ENCODE data around the gene NFIA.

The NFIA gene

DNA sequence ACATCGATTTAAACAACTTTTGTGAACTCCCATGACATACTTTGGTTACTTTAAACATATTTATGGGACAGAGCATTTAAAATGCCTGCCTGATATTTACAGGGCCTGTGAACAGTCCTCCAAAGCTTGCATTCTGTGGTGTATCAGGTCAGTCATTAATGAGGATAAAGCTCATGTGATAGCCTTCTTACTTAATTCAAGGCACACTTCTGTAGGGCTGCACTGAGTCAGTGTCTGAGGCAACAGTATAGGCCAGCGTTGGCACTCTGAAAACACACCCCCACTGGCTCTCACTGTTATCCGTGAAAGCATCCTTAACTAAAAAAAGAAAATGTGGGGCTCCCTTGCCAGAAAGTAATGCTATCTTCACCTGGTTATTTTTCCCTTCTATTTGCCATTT is 200.0 kb downstream of the NFIA start:
- Histone ChIP-seq H3K27me3 (ENCODE audit: control insufficient read depth, insufficient read depth, low read length) (no peaks in the 10 kb centered on the region), H3K27ac (ENCODE audit: low read depth, low read length) (no peak overlapping the region), H3K4me3 (ENCODE audit: low read depth, low read length) (no peak overlapping the region), H3K4me1 (ENCODE audit: control insufficient read depth, insufficient read depth, low read length) (peaks cover 27% of the 10 kb centered on the region), H3K9ac (ENCODE audit: low read depth, low read length) (no peak overlapping the region), H3K36me3 (ENCODE audit: control insufficient read depth, insufficient read depth, low read length) (no peaks in the 10 kb centered on the region), H3K9me3 (ENCODE audit: control insufficient read depth, insufficient read depth, low read length) (no peaks in the 10 kb centered on the region)

DNA sequence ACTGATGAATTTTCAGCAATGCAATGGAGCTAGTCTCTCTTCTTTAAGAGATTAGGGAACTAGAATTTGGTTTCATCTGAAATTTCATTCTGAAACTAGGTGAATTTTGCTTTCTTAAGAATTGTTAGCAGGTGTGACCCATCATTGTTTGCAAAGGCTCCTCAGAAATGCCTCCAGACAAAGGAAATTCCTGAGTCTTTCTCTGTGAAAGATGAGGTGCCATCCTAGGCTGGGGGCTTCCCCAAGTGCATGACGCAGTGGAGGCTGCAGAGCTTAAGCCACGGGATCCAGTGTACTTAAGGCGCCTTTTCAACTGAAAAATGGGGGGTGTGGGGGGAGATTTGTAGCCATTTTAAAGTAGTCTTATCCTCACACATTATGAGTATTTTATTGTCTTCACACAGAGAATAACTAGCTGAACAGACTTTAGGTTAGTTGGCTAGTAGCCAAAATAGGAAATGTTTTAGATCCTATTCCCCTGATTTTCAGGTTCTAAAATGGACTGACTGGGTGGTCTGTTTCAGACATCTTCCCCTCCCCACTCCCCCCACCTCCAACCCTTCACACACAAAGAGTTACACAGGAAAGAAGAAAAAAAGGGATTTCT is 202.0 kb downstream of the NFIA start:
- H3K36me3 ChIP-seq (ENCODE audit: control insufficient read depth, insufficient read depth, low read length) = no peaks in the 10 kb centered on the region
- no peaks in the 10 kb centered on the region for H3K9me3 ChIP-seq (ENCODE audit: control insufficient read depth, insufficient read depth, low read length)
- peak overlapping the region; percentile 24 for H3K27ac ChIP-seq (ENCODE audit: low read depth, low read length)
- H3K27me3 ChIP-seq (ENCODE audit: control insufficient read depth, insufficient read depth, low read length) = no peaks in the 10 kb centered on the region
- no peak overlapping the region for H3K9ac ChIP-seq (ENCODE audit: low read depth, low read length)
- H3K4me3 ChIP-seq (ENCODE audit: low read depth, low read length) = no peak overlapping the region; the same call in 1 of the 2 replicates
- H3K4me1 ChIP-seq (ENCODE audit: control insufficient read depth, insufficient read depth, low read length) = peaks cover 26% of the 10 kb centered on the region

DNA sequence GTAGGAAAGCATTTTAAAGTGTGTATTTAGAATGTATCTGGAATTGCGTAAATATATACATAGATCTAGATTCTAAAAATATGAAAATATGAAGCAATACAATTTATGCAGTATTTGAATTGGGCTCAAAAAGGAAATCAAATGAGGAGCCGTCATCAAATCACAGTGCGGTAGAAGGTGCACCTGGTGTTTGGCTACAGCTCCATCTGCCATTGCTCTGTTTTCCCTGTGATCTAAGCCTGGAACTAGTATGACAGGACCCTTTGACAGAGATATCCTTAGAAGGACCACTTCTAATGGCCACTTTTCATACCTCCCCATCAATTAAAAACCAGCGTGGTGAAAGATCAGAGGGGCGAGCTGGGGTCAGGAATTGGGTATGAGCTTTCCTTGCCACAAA is 202.6 kb downstream of the NFIA start:
- Histone ChIP-seq H3K4me3 (ENCODE audit: low read depth, low read length) (no peak overlapping the region), H3K9me3 (ENCODE audit: control insufficient read depth, insufficient read depth, low read length) (no peaks in the 10 kb centered on the region), H3K4me1 (ENCODE audit: control insufficient read depth, insufficient read depth, low read length) (peaks cover 31% of the 10 kb centered on the region), H3K27me3 (ENCODE audit: control insufficient read depth, insufficient read depth, low read length) (no peaks in the 10 kb centered on the region), H3K9ac (ENCODE audit: low read depth, low read length) (no peak overlapping the region), H3K27ac (ENCODE audit: low read depth, low read length) (no peak overlapping the region), H3K36me3 (ENCODE audit: control insufficient read depth, insufficient read depth, low read length) (no peaks in the 10 kb centered on the region)

DNA sequence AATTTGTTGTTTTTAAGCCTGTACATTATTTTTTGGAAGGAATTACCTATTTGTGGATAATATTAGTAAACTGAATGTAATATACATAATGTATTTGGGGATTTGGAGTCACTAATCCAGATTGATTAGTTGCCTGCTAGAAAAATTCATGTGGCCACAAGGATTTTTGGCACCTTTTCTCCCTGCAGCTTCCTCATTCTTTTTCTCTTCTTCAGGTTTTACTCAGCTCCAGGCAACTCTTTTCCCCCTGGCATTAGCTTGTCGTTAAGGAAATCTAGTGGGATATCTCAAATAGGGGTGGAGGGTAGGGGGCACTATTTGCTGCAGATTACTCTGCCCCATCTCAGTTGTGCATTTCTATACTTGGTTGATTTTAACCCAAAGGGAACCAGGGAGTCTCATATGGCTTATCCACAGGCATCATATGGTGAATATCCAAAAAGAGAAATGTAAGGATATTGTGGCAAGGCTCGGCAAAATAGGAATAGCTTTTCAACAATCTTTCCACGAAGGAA is 203.1 kb downstream of the NFIA start:
- Histone ChIP-seq H3K9ac (ENCODE audit: low read depth, low read length) (no peak overlapping the region), H3K4me1 (ENCODE audit: control insufficient read depth, insufficient read depth, low read length) (peaks cover 36% of the 10 kb centered on the region), H3K27me3 (ENCODE audit: control insufficient read depth, insufficient read depth, low read length) (no peaks in the 10 kb centered on the region), H3K36me3 (ENCODE audit: control insufficient read depth, insufficient read depth, low read length) (no peaks in the 10 kb centered on the region), H3K4me3 (ENCODE audit: low read depth, low read length) (no peak overlapping the region), H3K27ac (ENCODE audit: low read depth, low read length) (no peak overlapping the region), H3K9me3 (ENCODE audit: control insufficient read depth, insufficient read depth, low read length) (no peaks in the 10 kb centered on the region)

DNA sequence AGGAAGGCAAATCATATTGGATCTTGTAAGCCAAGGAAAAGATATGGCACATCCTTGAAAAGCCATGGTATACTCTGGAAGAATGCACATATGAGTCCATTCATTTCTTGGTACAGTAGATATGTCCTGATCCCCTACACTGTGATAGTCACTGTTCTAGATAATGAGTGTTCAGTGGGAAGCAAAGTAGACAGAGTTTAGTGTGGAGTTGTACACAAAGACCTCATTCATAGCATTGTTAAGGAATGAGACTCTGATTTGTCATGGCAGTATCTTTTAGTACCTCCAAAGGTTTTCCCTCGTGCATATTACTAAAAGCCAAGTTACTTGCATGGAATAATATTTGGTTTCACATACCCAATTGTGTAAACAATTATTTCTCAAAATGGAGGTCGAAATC is 204.7 kb downstream of the NFIA start:
- H3K4me3 ChIP-seq (ENCODE audit: low read depth, low read length) = no peak overlapping the region
- no peaks in the 10 kb centered on the region for H3K36me3 ChIP-seq (ENCODE audit: control insufficient read depth, insufficient read depth, low read length)
- H3K27ac ChIP-seq (ENCODE audit: low read depth, low read length) = no peak overlapping the region
- H3K27me3 ChIP-seq (ENCODE audit: control insufficient read depth, insufficient read depth, low read length) = no peaks in the 10 kb centered on the region
- H3K9me3 ChIP-seq (ENCODE audit: control insufficient read depth, insufficient read depth, low read length) = no peaks in the 10 kb centered on the region
- peaks cover 45% of the 10 kb centered on the region for H3K4me1 ChIP-seq (ENCODE audit: control insufficient read depth, insufficient read depth, low read length)
- no peak overlapping the region for H3K9ac ChIP-seq (ENCODE audit: low read depth, low read length)

DNA sequence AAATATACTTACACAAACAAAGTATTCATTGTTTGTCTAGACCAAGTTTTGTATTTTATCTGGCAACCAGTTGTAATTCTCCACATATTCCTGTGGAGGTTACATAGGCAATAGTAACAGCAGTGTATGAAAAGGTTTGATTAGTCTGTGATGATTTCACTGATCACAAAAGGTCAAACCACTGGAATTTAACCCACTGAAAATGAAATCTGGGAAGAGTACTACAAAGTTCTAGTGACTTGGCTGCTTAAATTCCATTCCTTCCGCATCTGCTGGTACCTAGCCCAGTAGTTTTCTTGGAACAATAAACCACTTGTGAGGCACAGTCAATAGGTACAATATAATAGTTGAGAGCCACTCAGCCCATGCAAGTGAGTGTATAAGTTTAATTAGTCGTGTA is 205.4 kb downstream of the NFIA start:
- Histone ChIP-seq H3K4me3 (ENCODE audit: low read depth, low read length) (no peak overlapping the region), H3K9ac (ENCODE audit: low read depth, low read length) (no peak overlapping the region), H3K36me3 (ENCODE audit: control insufficient read depth, insufficient read depth, low read length) (no peaks in the 10 kb centered on the region), H3K4me1 (ENCODE audit: control insufficient read depth, insufficient read depth, low read length) (peaks cover 45% of the 10 kb centered on the region), H3K9me3 (ENCODE audit: control insufficient read depth, insufficient read depth, low read length) (no peaks in the 10 kb centered on the region), H3K27me3 (ENCODE audit: control insufficient read depth, insufficient read depth, low read length) (no peaks in the 10 kb centered on the region), H3K27ac (ENCODE audit: low read depth, low read length) (no peak overlapping the region)

DNA sequence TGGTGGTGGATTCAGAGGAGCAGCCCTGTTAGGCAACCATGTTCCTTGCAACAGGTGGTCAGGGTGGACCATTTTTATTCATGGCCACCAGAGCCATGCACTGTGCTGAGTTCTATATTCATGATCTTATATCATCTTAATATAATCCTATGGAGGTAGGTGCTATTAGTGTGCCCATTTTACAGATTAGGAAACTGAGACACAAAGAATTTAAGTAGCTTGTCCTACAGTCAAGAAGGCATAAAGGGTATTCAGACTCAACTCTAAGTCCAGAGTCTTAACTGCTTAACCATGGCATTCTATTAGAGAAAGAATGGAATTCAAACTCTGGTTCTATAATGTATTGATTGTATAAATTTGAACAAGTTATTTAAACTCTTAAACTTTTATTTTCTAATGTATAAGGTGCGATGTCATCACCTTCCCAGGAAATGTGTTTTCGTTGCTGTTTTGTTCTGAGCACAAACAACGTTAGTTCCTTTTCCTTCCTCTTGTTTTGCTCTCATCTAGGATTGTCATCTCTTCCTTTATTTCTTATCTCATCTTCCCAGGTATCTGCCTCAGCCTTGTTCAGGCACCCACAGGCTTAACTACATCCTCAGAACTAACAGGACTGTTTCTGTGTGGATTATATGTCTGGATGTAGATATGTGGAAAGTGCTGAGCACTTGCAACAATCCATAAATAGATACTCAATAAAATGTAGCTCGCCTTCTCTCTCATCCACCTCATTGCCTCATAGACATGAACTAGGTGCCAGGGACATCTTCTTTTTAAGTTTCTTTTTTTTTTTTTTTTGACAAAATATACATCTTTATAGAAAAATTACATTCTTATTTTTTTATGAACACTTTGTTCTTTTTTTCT is 207.1 kb downstream of the NFIA start:
- Histone ChIP-seq H3K4me1 (ENCODE audit: control insufficient read depth, insufficient read depth, low read length) (peaks cover 53% of the 10 kb centered on the region), H3K9ac (ENCODE audit: low read depth, low read length) (no peak overlapping the region)

DNA sequence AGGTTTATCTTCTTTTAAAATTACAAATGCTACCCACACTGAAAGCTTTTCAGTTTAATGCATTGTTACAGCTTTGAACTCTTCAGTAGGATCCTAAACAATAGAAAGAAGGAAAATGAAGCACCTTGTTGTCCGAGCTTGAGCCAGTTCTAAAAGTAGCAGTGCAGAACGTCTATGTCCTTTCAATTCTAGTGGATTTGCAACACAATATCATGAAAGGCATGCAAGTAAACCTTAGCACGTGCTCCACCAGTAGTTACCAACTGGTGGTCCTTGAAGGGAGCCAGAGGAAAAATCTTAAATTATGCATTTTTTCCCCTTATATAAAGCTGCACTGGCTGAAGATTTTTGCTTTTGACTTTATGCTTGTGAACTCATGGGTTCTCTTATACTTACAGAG is 208.2 kb downstream of the NFIA start:
- Histone ChIP-seq H3K9me3 (ENCODE audit: control insufficient read depth, insufficient read depth, low read length) (no peaks in the 10 kb centered on the region), H3K36me3 (ENCODE audit: control insufficient read depth, insufficient read depth, low read length) (no peaks in the 10 kb centered on the region), H3K4me1 (ENCODE audit: control insufficient read depth, insufficient read depth, low read length) (peaks cover 53% of the 10 kb centered on the region), H3K9ac (ENCODE audit: low read depth, low read length) (no peak overlapping the region), H3K4me3 (ENCODE audit: low read depth, low read length) (no peak overlapping the region), H3K27me3 (ENCODE audit: control insufficient read depth, insufficient read depth, low read length) (no peaks in the 10 kb centered on the region), H3K27ac (ENCODE audit: low read depth, low read length) (no peak overlapping the region)

More for the DNA sequence above, 207.1 kb downstream of the NFIA start:
- H3K36me3 ChIP-seq (ENCODE audit: control insufficient read depth, insufficient read depth, low read length) = no peaks in the 10 kb centered on the region
- no peak overlapping the region for H3K4me3 ChIP-seq (ENCODE audit: low read depth, low read length)
- H3K27me3 ChIP-seq (ENCODE audit: control insufficient read depth, insufficient read depth, low read length) = no peaks in the 10 kb centered on the region
- H3K9me3 ChIP-seq (ENCODE audit: control insufficient read depth, insufficient read depth, low read length) = no peaks in the 10 kb centered on the region
- H3K27ac ChIP-seq (ENCODE audit: low read depth, low read length) = no peak overlapping the region

DNA sequence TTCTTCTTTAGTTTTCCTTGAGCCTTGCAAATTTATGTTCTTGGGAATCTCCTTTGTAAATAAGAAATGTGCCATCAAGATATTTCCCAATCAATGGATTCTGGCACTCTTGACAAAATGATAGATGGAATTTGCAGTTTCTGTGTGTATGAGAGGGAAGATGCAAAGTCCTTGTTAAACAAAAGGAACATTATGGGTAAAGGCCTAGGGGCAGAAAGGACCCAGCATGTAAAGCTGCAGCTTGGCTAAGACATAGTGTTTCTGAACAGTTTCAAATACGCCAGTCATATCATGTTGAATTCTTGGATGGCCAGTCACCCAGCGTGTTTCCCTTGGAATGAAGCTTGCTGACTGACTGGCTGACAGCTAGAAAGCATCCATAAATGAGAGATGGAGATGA is 210.8 kb downstream of the NFIA start:
- H3K4me3 ChIP-seq (ENCODE audit: low read depth, low read length) = no peak overlapping the region
- no peak overlapping the region for H3K27ac ChIP-seq (ENCODE audit: low read depth, low read length)
- H3K9me3 ChIP-seq (ENCODE audit: control insufficient read depth, insufficient read depth, low read length) = no peaks in the 10 kb centered on the region
- H3K9ac ChIP-seq (ENCODE audit: low read depth, low read length) = no peak overlapping the region
- H3K36me3 ChIP-seq (ENCODE audit: control insufficient read depth, insufficient read depth, low read length) = no peaks in the 10 kb centered on the region
- H3K27me3 ChIP-seq (ENCODE audit: control insufficient read depth, insufficient read depth, low read length) = no peaks in the 10 kb centered on the region
- peaks cover 76% of the 10 kb centered on the region for H3K4me1 ChIP-seq (ENCODE audit: control insufficient read depth, insufficient read depth, low read length)

DNA sequence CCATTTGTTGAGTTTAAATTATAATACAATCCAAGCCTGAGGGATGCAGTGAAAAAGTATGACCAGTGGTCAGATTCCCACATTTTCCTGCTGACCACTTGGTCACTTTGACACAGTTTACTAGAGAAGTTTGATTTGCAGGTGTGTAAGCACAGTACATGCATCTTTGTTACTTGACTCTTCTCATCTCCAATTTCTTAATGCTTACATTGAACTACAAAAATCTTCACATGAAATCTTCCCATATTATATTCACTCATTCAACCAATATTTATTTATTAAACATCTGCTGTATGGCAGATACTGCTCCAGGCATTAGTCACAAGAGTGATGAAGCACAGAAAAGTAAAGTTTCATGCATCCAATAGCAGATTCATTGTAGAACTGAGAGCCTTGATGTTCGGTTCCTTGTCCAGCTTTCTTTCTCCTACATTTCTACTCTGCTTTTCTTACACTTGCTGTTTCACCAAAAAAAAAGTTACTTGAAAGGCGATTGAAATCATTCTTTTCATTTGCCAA is 211.7 kb downstream of the NFIA start:
- Histone ChIP-seq H3K36me3 (ENCODE audit: control insufficient read depth, insufficient read depth, low read length) (no peaks in the 10 kb centered on the region), H3K9me3 (ENCODE audit: control insufficient read depth, insufficient read depth, low read length) (no peaks in the 10 kb centered on the region), H3K27me3 (ENCODE audit: control insufficient read depth, insufficient read depth, low read length) (no peaks in the 10 kb centered on the region), H3K4me1 (ENCODE audit: control insufficient read depth, insufficient read depth, low read length) (peaks cover 80% of the 10 kb centered on the region), H3K27ac (ENCODE audit: low read depth, low read length) (no peak overlapping the region), H3K4me3 (ENCODE audit: low read depth, low read length) (no peak overlapping the region), H3K9ac (ENCODE audit: low read depth, low read length) (no peak overlapping the region)

DNA sequence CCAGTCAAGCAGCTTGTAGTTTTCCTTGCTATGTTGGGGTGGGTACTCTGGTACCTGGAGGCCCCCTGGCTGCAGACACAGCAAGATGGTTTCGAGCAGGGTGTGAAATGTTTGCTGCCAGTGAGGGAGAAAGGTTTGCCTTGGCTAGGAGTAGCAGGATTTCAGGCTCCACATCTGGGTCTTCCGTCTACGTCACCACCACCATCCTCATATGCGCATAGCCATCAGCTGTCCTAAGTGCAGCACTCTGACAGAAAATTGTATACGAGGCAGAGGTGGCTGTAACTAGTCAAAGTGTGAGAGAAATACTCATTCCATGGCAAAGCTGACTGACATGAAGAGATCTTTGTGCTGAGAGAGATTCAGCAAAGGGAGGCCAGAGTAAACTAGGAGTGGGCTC is 212.6 kb downstream of the NFIA start:
- Histone ChIP-seq H3K27me3 (ENCODE audit: control insufficient read depth, insufficient read depth, low read length) (no peaks in the 10 kb centered on the region), H3K4me1 (ENCODE audit: control insufficient read depth, insufficient read depth, low read length) (peaks cover 74% of the 10 kb centered on the region), H3K27ac (ENCODE audit: low read depth, low read length) (no peak overlapping the region), H3K4me3 (ENCODE audit: low read depth, low read length) (no peak overlapping the region), H3K9me3 (ENCODE audit: control insufficient read depth, insufficient read depth, low read length) (no peaks in the 10 kb centered on the region), H3K36me3 (ENCODE audit: control insufficient read depth, insufficient read depth, low read length) (no peaks in the 10 kb centered on the region), H3K9ac (ENCODE audit: low read depth, low read length) (no peak overlapping the region)
